ENCODE data around the gene MYO19.

MYO19 gene

GRCh38 chr17:36501963-36502362 is 32.7 kb downstream of the MYO19 start:
- Histone ChIP-seq H3K9me3 (replicated peaks; ENCODE audit: insufficient read depth, low read length) (no peaks in the 10 kb centered on the region), H3K36me3 (replicated peaks; ENCODE audit: insufficient read depth, low read length) (no peaks in the 10 kb centered on the region), H3K9ac (ENCODE audit: low read length) (no peak overlapping the region), H3K79me2 (ENCODE audit: low read length) (no peaks in the 10 kb centered on the region), H3K9me2 (replicated peaks; ENCODE audit: insufficient read depth, low read length) (no peaks in the 10 kb centered on the region), H2AFZ (ENCODE audit: low read length) (no peak overlapping the region), H3K4me3 (ENCODE audit: low read length) (no peak overlapping the region), H4K20me1 (ENCODE audit: insufficient read depth, low read length) (no peaks in the 10 kb centered on the region), H3K4me2 (ENCODE audit: low read depth, low read length) (no peak overlapping the region), H3K27ac (ENCODE audit: low read length) (no peak overlapping the region), H3K4me1 (ENCODE audit: low read length) (no peaks in the 10 kb centered on the region), H3F3A (ENCODE audit: insufficient read depth, low read length) (no peaks in the 10 kb centered on the region; the same call in 1 of the 2 replicates), H3K27me3 (replicated peaks; ENCODE audit: insufficient read depth, low read length) (no peaks in the 10 kb centered on the region)
- no peak for DNase-seq
- no peak for TF ChIP-seq EZH2phosphoT487 (IDR thresholded peaks at IDR 0.05; ENCODE audit: low read length)
- no peak for TF ChIP-seq CTCF (IDR thresholded peaks at IDR 0.05; ENCODE audit: low read length)
- no peak for TF ChIP-seq EZH2 (optimal IDR thresholded peaks at IDR 0.05; ENCODE audit: low read depth, low read length)

DNA sequence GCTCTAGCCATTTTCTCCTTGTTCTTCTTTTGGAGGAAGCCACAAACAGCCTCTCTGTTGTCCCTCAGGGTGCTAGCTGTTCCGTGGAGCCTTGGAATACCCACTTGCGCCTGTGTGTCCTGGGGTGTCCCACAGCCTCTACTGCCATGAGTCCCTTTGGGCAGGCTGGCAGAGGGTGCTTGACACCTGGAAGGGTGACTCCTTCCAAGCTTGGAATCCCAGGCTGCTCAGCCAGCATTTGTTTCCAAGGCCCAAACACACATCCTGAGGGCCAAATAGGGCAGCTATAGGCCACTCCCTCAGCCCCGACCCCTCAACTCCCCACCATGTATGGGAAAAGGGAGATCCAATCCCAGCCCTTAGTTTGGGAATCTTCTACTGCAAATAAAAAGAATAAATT is 33.3 kb downstream of the MYO19 start:
- H3K36me3 ChIP-seq (replicated peaks; ENCODE audit: insufficient read depth, low read length): no peaks in the 10 kb centered on the region
- H3K27me3 ChIP-seq (replicated peaks; ENCODE audit: insufficient read depth, low read length): no peaks in the 10 kb centered on the region
- H3K9me3 ChIP-seq (replicated peaks; ENCODE audit: insufficient read depth, low read length): no peaks in the 10 kb centered on the region
- no peak overlapping the region for H3K4me3 ChIP-seq (ENCODE audit: low read length)
- no peaks in the 10 kb centered on the region for H3K4me1 ChIP-seq (ENCODE audit: low read length)
- no peak overlapping the region for H3K27ac ChIP-seq (ENCODE audit: low read length)
- no peaks in the 10 kb centered on the region; the same call in 1 of the 2 replicates for H3F3A ChIP-seq (ENCODE audit: insufficient read depth, low read length)
- TF ChIP-seq CTCF (IDR thresholded peaks at IDR 0.05; ENCODE audit: low read length) (no peak), EZH2 (optimal IDR thresholded peaks at IDR 0.05; ENCODE audit: low read depth, low read length) (no peak), EZH2phosphoT487 (IDR thresholded peaks at IDR 0.05; ENCODE audit: low read length) (no peak)
- H3K79me2 ChIP-seq (ENCODE audit: low read length): no peaks in the 10 kb centered on the region
- no peak overlapping the region for H3K4me2 ChIP-seq (ENCODE audit: low read depth, low read length)
- H3K9me2 ChIP-seq (replicated peaks; ENCODE audit: insufficient read depth, low read length): no peaks in the 10 kb centered on the region
- H3K9ac ChIP-seq (ENCODE audit: low read length): no peak overlapping the region
- no peaks in the 10 kb centered on the region for H4K20me1 ChIP-seq (ENCODE audit: insufficient read depth, low read length)
- H2AFZ ChIP-seq (ENCODE audit: low read length): no peak overlapping the region
- DNase-seq: no peak

DNA sequence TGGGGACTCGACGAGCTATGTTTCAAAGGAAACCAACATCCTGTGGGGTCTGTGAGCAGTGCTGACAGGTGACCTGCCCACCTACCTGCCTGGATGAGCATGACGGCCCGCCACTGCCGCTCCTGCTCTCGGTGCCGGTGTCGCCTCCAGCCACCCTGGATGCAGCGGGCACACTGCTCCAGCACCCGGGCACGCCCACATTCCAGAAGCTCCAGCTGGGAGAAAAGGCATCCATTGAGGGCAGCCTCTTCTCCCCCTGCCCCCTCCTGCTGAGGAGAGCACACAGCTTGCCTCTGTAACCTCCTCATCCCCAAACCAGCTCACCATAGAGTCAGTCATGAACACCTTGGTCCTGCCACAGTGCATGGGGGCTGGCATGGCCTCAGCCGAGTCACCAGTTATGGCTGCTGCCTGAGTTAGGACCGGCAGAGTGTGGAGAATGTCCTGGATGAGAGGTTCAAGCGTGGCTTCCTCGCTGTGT is 33.9 kb downstream of the MYO19 start:
- Histone ChIP-seq H3F3A (ENCODE audit: insufficient read depth, low read length) (no peaks in the 10 kb centered on the region; the same call in 1 of the 2 replicates), H3K4me3 (ENCODE audit: low read length) (no peak overlapping the region), H2AFZ (ENCODE audit: low read length) (no peak overlapping the region), H3K9me3 (replicated peaks; ENCODE audit: insufficient read depth, low read length) (no peaks in the 10 kb centered on the region), H3K36me3 (replicated peaks; ENCODE audit: insufficient read depth, low read length) (no peaks in the 10 kb centered on the region), H3K9me2 (replicated peaks; ENCODE audit: insufficient read depth, low read length) (no peaks in the 10 kb centered on the region), H4K20me1 (ENCODE audit: insufficient read depth, low read length) (no peaks in the 10 kb centered on the region), H3K27me3 (replicated peaks; ENCODE audit: insufficient read depth, low read length) (no peaks in the 10 kb centered on the region), H3K9ac (ENCODE audit: low read length) (no peak overlapping the region), H3K4me1 (ENCODE audit: low read length) (no peaks in the 10 kb centered on the region), H3K4me2 (ENCODE audit: low read depth, low read length) (no peak overlapping the region), H3K27ac (ENCODE audit: low read length) (no peak overlapping the region), H3K79me2 (ENCODE audit: low read length) (peaks cover 4% of the 10 kb centered on the region; the same call in 1 of the 2 replicates)
- no peak for TF ChIP-seq EZH2phosphoT487 (IDR thresholded peaks at IDR 0.05; ENCODE audit: low read length)
- TF ChIP-seq EZH2 (optimal IDR thresholded peaks at IDR 0.05; ENCODE audit: low read depth, low read length): no peak
- no peak for TF ChIP-seq CTCF (IDR thresholded peaks at IDR 0.05; ENCODE audit: low read length)
- DNase-seq: no peak
